KMS-11 (cell line): ENCODE measurements around the gene MAMDC4.

Experiments used
- H2AFZ ChIP-seq: fragments of 200-600 bp; sonication (generic); 2 replicates; pipeline ENCODE4 v1.6.1; 2016; ENCODE audit warnings: antibody characterized with exemption, mixed run types, low read depth
- H3K27ac ChIP-seq: fragments of 200-600 bp; sonication (generic); 2 replicates; pipeline ENCODE4 v1.6.1; 2016; ENCODE audit warnings: mild to moderate bottlenecking, mixed run types
- H3K27me3 ChIP-seq: fragments of 200-600 bp; sonication (generic); 2 replicates; pipeline ENCODE4 v1.6.1; 2017; ENCODE audit warnings: mild to moderate bottlenecking, low read depth, mixed run types, moderate library complexity; ENCODE audit not compliant: insufficient read depth
- H3K36me3 ChIP-seq: fragments of 200-600 bp; sonication (generic); 2 replicates; pipeline ENCODE4 v1.6.1; 2017; ENCODE audit warnings: mild to moderate bottlenecking, mixed run types; ENCODE audit not compliant: insufficient read depth
- H3K4me1 ChIP-seq: fragments of 200-600 bp; sonication (generic); 2 replicates; pipeline ENCODE4 v1.6.1; 2016; ENCODE audit warnings: mild to moderate bottlenecking, low read depth, mixed run types; ENCODE audit not compliant: poor library complexity, severe bottlenecking
- H3K4me2 ChIP-seq: fragments of 200-600 bp; sonication (generic); 2 replicates; pipeline ENCODE4 v1.7.0; 2016; ENCODE audit warnings: mild to moderate bottlenecking, mixed run types
- H3K4me3 ChIP-seq: fragments of 200-600 bp; sonication (generic); IDR thresholded peaks from 2 replicates; pipeline ENCODE4 v1.6.1; 2017; ENCODE audit warnings: low read depth, low read length, mixed read lengths; ENCODE audit not compliant: insufficient read depth
- H3K79me2 ChIP-seq: fragments of 200-600 bp; sonication (generic); 2 replicates; pipeline ENCODE4 v1.6.1; 2016; ENCODE audit warnings: low read depth, mixed run types; ENCODE audit not compliant: insufficient read depth
- H3K9ac ChIP-seq: fragments of 200-600 bp; sonication (generic); 2 replicates; pipeline ENCODE4 v1.6.1; 2016; ENCODE audit warnings: mild to moderate bottlenecking, mixed run types
- H4K20me1 ChIP-seq: fragments of 200-600 bp; sonication (generic); 2 replicates; pipeline ENCODE4 v1.6.1; 2016; ENCODE audit warnings: mild to moderate bottlenecking, mixed run types; ENCODE audit not compliant: insufficient read depth
- TF ChIP-seq, protein P1 (sequence below): fragments of 200-600 bp; sonication (generic); conservative IDR thresholded peaks from 2 replicates; pipeline ENCODE4 v1.6.1; 2017; ENCODE audit warnings: low read depth, mild to moderate bottlenecking, antibody characterized with exemption, low read length, moderate library complexity, mixed read lengths

The MAMDC4 gene

DNA sequence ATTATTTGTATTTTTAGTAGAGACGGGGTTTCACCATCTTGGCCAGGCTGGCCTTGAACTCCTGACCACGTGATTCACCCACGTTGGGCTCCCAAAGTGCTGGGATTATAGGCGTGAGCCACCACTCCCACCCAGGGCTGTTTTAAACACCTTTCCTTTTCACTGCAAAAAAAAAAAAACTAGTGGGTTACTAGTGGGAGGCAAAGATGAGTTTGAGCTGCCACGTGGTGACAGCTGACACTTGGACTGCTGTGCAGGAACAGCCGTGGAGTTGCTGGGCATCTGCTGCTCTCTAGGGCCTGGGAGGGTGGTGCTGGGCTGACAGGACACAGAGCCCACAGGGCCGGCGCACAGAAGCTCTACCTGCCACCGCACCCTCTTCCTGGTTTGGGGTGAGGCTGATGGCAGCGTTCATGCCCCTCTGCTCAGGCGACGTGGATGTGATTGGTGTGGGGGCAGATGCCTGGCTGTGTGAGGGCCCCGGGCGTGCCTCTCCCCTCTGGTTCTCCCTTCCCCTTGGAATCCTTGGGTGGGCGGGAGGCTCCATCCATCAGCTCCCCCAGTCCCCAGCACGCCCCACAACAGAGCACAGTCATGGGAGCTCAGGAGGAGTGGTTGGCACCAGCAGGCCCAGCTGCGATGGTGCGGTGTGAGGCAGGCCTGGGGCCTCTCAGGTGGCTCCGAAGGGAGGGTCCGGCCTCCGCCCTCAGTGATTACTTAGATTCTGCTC, 27.5 kb upstream of the MAMDC4 start:
- H3K79me2 ChIP-seq: no peaks in the 10 kb centered on the region; the same call in 1 of the 2 replicates
- no peak overlapping the region for H3K9ac ChIP-seq
- no peaks in the 10 kb centered on the region; the same call in 1 of the 2 replicates for H4K20me1 ChIP-seq
- H3K4me2 ChIP-seq: no peak overlapping the region
- H3K27ac ChIP-seq: no peak overlapping the region
- H3K36me3 ChIP-seq: no peaks in the 10 kb centered on the region
- no peaks in the 10 kb centered on the region for H3K4me1 ChIP-seq
- no peak overlapping the region for H3K4me3 ChIP-seq
- H2AFZ ChIP-seq: no peak overlapping the region
- H3K27me3 ChIP-seq: no peaks in the 10 kb centered on the region
- TF ChIP-seq, protein P1, sequence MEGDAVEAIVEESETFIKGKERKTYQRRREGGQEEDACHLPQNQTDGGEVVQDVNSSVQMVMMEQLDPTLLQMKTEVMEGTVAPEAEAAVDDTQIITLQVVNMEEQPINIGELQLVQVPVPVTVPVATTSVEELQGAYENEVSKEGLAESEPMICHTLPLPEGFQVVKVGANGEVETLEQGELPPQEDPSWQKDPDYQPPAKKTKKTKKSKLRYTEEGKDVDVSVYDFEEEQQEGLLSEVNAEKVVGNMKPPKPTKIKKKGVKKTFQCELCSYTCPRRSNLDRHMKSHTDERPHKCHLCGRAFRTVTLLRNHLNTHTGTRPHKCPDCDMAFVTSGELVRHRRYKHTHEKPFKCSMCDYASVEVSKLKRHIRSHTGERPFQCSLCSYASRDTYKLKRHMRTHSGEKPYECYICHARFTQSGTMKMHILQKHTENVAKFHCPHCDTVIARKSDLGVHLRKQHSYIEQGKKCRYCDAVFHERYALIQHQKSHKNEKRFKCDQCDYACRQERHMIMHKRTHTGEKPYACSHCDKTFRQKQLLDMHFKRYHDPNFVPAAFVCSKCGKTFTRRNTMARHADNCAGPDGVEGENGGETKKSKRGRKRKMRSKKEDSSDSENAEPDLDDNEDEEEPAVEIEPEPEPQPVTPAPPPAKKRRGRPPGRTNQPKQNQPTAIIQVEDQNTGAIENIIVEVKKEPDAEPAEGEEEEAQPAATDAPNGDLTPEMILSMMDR: no peak

GRCh38 chr9:136825295-136826187, 26.6 kb upstream of the MAMDC4 start:
- Histone ChIP-seq H3K36me3 (no peaks in the 10 kb centered on the region), H3K4me2 (no peak overlapping the region), H3K4me1 (no peaks in the 10 kb centered on the region), H3K9ac (no peak overlapping the region), H3K4me3 (no peak overlapping the region), H4K20me1 (no peaks in the 10 kb centered on the region; the same call in 1 of the 2 replicates), H3K79me2 (no peaks in the 10 kb centered on the region; the same call in 1 of the 2 replicates), H3K27ac (no peak overlapping the region), H3K27me3 (no peaks in the 10 kb centered on the region), H2AFZ (no peak overlapping the region)
- TF ChIP-seq, protein P1: no peak

DNA sequence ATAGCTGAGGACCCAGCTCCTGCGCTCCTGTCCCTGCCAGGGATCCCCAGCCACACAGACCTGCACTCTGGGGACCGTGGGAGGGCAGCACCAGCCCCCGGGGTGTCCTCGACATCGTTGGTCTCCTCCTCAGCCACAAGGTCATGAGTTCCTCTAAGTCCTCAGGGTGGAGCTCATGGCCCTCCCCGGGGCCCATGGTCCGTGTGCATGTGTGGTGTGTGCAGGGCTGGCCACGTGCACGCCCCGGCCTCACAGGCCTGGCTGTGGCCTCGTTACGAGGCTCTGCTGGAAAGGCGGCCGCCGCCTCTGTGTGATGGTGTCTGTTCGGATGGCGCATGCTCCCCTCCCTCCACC, 26.0 kb upstream of the MAMDC4 start:
- no peak overlapping the region for H3K27ac ChIP-seq
- no peak overlapping the region for H3K4me2 ChIP-seq
- no peak overlapping the region for H3K9ac ChIP-seq
- H3K36me3 ChIP-seq: no peaks in the 10 kb centered on the region
- no peaks in the 10 kb centered on the region for H3K4me1 ChIP-seq
- H3K79me2 ChIP-seq: no peaks in the 10 kb centered on the region
- H4K20me1 ChIP-seq: no peaks in the 10 kb centered on the region; the same call in 1 of the 2 replicates
- H3K4me3 ChIP-seq: no peak overlapping the region
- TF ChIP-seq, protein P1: no peak
- no peaks in the 10 kb centered on the region for H3K27me3 ChIP-seq
- H2AFZ ChIP-seq: no peak overlapping the region

DNA sequence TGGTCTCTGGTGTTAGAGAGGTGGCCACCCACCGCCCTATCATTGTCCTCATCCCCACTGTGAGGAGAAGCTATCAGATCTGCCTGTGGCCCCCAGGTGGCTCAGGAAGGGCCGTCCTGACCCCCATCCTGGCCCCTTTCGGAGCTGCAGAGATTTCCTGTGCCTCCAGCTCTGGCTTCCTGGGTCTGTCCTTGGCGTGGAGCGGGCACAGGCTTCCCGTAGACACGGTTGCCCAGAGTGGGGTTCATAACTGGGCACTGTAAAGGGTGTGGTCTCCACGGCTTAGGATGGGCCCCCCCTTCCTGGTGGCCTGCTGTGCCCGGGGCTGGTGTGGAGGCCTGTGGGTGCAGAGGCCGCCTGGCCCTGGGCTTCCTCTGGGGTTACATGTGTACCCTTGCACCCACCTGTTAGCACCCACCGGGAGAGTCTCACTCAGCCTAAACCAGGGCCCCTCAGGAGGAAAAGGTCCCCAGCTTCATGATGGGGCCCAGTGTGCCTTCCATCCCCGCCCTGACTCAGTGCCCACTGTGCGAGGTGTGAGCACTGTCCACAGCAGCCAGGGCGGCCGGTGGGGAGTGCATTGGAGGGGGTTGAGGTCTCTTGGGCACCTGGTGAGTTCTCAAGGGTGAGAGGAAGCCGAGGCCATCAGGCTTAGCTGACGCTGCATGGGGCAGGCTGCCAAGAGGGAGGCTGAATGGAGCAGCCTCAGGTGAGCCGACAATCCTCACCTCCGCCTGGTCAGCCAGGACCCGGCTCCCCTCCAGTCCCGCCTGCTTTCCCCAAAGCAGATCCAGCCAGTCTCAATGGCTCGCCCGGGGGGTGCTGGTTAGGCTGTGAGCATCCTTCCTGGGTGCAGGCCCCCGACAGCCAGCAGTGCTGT, 25.2 kb upstream of the MAMDC4 start:
- H4K20me1 ChIP-seq: no peaks in the 10 kb centered on the region; the same call in 1 of the 2 replicates
- no peak overlapping the region for H3K4me3 ChIP-seq
- no peak overlapping the region for H3K27ac ChIP-seq
- no peaks in the 10 kb centered on the region for H3K4me1 ChIP-seq
- H3K9ac ChIP-seq: no peak overlapping the region
- TF ChIP-seq, protein P1: no peak
- H3K4me2 ChIP-seq: no peak overlapping the region
- no peaks in the 10 kb centered on the region for H3K36me3 ChIP-seq
- no peaks in the 10 kb centered on the region for H3K27me3 ChIP-seq
- H3K79me2 ChIP-seq: no peaks in the 10 kb centered on the region
- no peak overlapping the region for H2AFZ ChIP-seq
